OCI-LY1 (cell line): ENCODE measurements around the gene OR2V2.
"Not testable (repeated sequence)": the region's sequence is repeated elsewhere in the genome, so short reads cannot be mapped to it uniquely, and the experiment has no call there.

Experiments
- H2AFZ ChIP-seq: fragments of 200-600 bp; sonication (generic), shearing (Covaris generic); 2 replicates; pipeline ENCODE4 v1.6.0; 2014; ENCODE audit warnings: antibody characterized with exemption, mild to moderate bottlenecking, low read length
- H3F3A ChIP-seq: fragments of 200-600 bp; sonication (generic), shearing (Covaris generic); 2 replicates; pipeline ENCODE4 v1.6.0; 2014; ENCODE audit warnings: mild to moderate bottlenecking, antibody characterized with exemption, low read length, moderate library complexity; ENCODE audit not compliant: insufficient read depth
- H3K27ac ChIP-seq: fragments of 200-600 bp; sonication (generic); 2 replicates; pipeline ENCODE4 v1.5.1; 2014; ENCODE audit warnings: low read length, mixed run types, mild to moderate bottlenecking, low read depth; ENCODE audit not compliant: poor library complexity, severe bottlenecking
- H3K27me3 ChIP-seq: fragments of 200-600 bp; sonication (generic); 2 replicates; pipeline ENCODE4 v1.6.0; 2014; ENCODE audit warnings: antibody characterized with exemption, mild to moderate bottlenecking, low read length, moderate library complexity; ENCODE audit not compliant: insufficient read depth
- H3K36me3 ChIP-seq: fragments of 200-600 bp; sonication (generic); 2 replicates; pipeline ENCODE4 v1.6.1; 2014; ENCODE audit warnings: mild to moderate bottlenecking, antibody characterized with exemption, low read length, moderate library complexity, mixed read lengths; ENCODE audit not compliant: insufficient read depth
- H3K4me1 ChIP-seq: fragments of 200-600 bp; sonication (generic); 2 replicates; pipeline ENCODE4 v1.5.1; 2014; ENCODE audit warnings: mild to moderate bottlenecking, low read length, moderate library complexity; ENCODE audit not compliant: insufficient read depth, severe bottlenecking
- H3K4me2 ChIP-seq: fragments of 200-600 bp; sonication (generic), shearing (Covaris generic); 2 replicates; pipeline ENCODE4 v1.6.1; 2014; ENCODE audit warnings: low read length
- H3K4me3 ChIP-seq: fragments of 200-600 bp; sonication (generic); 2 replicates; pipeline ENCODE4 v1.5.1; 2014; ENCODE audit warnings: low read length, low read depth, mild to moderate bottlenecking, mixed read lengths; ENCODE audit not compliant: poor library complexity, severe bottlenecking
- H3K79me2 ChIP-seq: fragments of 200-600 bp; shearing (Covaris generic); 2 replicates; pipeline ENCODE4 v1.6.1; 2016; ENCODE audit warnings: mixed run types, low read length, mixed read lengths; ENCODE audit not compliant: insufficient read depth
- H3K9ac ChIP-seq: fragments of 200-600 bp; sonication (generic), shearing (Covaris generic); 2 replicates; pipeline ENCODE4 v1.6.1; 2014; ENCODE audit warnings: mild to moderate bottlenecking, low read length, mixed read lengths
- H3K9me2 ChIP-seq: fragments of 200-600 bp; sonication (generic), shearing (Covaris generic); 2 replicates; pipeline ENCODE4 v1.6.1; 2014; ENCODE audit warnings: low read depth, mild to moderate bottlenecking, low read length, mixed read lengths
- H3K9me3 ChIP-seq: fragments of 200-600 bp; shearing (Covaris generic); 2 replicates; pipeline ENCODE4 v1.6.1; 2014; ENCODE audit warnings: low read length, mixed read lengths
- H4K20me1 ChIP-seq: fragments of 200-600 bp; sonication (generic), shearing (Covaris generic); 2 replicates; pipeline ENCODE4 v1.6.0; 2016; ENCODE audit warnings: mild to moderate bottlenecking, low read length; ENCODE audit not compliant: insufficient read depth
- CTCF ChIP-seq: fragments of 200-600 bp; sonication (generic), shearing (Covaris generic); IDR thresholded peaks from 2 replicates; pipeline ENCODE4 v1.5.1; 2017; ENCODE audit warnings: mild to moderate bottlenecking, antibody characterized with exemption, low read length, moderate library complexity, mixed read lengths
- EZH2 ChIP-seq: fragments of 200-600 bp; sonication (generic), shearing (Covaris generic); IDR thresholded peaks from 2 replicates; pipeline ENCODE4 v1.8.0; 2017; ENCODE audit warnings: borderline replicate concordance, mixed run types, mild to moderate bottlenecking, antibody characterized with exemption, low read length, moderate library complexity, mixed read lengths

The OR2V2 gene, protein sequence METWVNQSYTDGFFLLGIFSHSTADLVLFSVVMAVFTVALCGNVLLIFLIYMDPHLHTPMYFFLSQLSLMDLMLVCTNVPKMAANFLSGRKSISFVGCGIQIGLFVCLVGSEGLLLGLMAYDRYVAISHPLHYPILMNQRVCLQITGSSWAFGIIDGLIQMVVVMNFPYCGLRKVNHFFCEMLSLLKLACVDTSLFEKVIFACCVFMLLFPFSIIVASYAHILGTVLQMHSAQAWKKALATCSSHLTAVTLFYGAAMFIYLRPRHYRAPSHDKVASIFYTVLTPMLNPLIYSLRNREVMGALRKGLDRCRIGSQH

GRCh38 chr5:181146927-181147636, at the start of gene OR2V2:
Gene OR2V2, plus strand, starts transcription at chr5:181147586. Its CDS starts 7,357 bp downstream, at chr5:181154943.
- not testable (repeated sequence) for H3K27ac ChIP-seq, H3K27me3 ChIP-seq, H3K79me2 ChIP-seq, H3K36me3 ChIP-seq, H3K9me2 ChIP-seq, H2AFZ ChIP-seq, H3F3A ChIP-seq, H3K9ac ChIP-seq, H3K4me2 ChIP-seq, H4K20me1 ChIP-seq, H3K4me3 ChIP-seq
- H3K4me1 ChIP-seq, result peaks cover 24% of the 10 kb centered on the region
- H3K9me3 ChIP-seq, result peaks cover 13% of the 10 kb centered on the region

DNA sequence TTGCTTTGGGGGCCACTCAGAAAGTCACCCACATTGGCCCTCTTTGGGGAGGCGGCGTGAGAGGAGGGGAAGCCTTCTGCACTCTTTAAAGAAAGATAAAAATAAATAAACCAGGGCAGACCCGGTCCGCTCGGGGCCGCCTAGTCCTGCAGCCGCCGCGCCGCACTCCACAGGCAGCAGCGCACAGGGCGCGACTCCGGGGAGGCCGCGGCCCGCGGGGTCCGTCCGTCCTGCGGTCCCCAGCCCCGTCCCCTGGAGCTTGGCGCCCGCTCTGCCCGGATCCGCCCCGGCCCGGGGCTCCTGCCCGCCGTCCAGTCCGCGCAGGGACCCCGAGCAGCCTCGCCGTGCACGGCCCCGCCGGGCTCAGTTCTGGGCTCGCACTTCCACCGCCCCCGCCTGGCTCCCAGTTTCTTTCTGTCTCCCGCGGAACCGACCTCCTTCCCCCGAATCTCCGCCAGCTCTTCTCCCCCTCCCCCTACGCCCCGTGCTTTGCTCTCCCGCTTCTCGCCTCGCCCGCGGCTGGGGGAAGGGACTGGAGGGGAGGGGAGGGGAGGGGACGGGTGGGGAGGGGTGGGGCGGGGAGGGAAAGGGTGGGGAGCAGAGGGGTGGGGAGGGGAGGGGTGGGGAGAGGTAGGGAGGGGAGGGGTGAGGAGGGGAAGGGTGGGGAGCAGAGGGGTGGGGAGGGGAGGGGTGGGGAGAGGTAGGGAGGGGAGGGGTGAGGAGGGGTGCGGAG, 49.5 kb upstream of the OR2V2 start:
- H3K36me3 ChIP-seq, H3K9ac ChIP-seq, H3K4me1 ChIP-seq, H3K79me2 ChIP-seq, H3K9me3 ChIP-seq, H3K9me2 ChIP-seq, H3F3A ChIP-seq, H2AFZ ChIP-seq, H3K4me2 ChIP-seq, H3K27ac ChIP-seq, H3K4me3 ChIP-seq, H3K27me3 ChIP-seq, H4K20me1 ChIP-seq: not testable (repeated sequence)

DNA sequence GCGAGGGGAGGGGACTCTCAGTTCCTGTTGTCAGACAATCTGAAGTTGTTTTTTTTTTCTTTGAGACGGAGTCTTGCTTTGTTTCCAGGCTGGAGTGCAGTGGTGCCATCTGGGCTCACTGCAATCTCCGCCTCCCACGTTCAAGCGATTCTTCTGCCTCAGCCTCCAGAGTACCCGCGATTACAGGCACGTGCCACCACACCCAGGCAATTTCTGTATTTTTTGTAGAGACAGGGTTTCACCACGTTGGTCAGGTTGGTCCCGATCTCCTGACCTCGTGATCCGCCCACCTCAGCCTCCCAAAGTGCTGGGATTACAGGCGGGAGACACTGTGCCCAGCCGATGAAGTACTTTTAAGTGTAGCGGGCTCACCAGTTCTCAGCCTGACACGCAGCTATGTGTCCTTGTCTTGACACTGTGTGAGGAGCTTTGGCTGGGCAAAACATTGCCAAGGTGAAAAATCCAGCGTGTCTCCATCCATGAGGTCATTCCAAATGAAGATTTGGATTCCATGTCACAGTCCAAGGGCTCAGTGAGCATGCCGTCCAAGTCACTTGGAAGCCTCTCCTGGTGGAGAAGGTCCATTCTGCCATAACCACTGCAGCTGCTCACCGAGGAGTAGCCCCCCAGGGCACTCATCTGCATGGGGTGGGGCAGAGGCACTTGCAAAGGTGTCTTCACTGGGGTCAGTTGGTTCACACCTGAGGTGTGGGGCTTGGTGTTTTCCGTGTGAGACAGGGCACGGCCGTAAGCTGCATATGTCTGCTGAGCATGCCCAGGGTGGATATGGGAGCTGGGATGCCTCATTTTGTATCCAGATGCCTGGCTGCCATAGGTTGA, 48.4 kb upstream of the OR2V2 start:
- Histone ChIP-seq H3K79me2 (no peaks in the 10 kb centered on the region), H3K4me1 (no peaks in the 10 kb centered on the region), H3K9ac (no peak overlapping the region), H4K20me1 (no peaks in the 10 kb centered on the region), H3K4me2 (no peak overlapping the region), H2AFZ (no peak overlapping the region), H3K27me3 (no peaks in the 10 kb centered on the region), H3K9me2 (no peaks in the 10 kb centered on the region), H3K27ac (no peak overlapping the region), H3F3A (no peaks in the 10 kb centered on the region), H3K9me3 (no peaks in the 10 kb centered on the region), H3K36me3 (no peaks in the 10 kb centered on the region), H3K4me3 (no peak overlapping the region)
- TF ChIP-seq EZH2 (no peak), CTCF (no peak)
